ENCODE data around the gene JDP2.

The JDP2 gene

GRCh38 chr14:75409316-75410205 lies 18.3 kb upstream of the JDP2 start:
- H3K79me2 ChIP-seq (ENCODE audit: control insufficient read depth, insufficient read depth, low read length, poor library complexity): no peaks in the 10 kb centered on the region
- no peak overlapping the region for H3K18ac ChIP-seq (ENCODE audit: low read length)
- no peaks in the 10 kb centered on the region for H3K9me3 ChIP-seq (ENCODE audit: insufficient read depth, low read depth, low read length)
- no peak overlapping the region for H3K4ac ChIP-seq (ENCODE audit: low read depth, low read length)
- no peak overlapping the region for H2AFZ ChIP-seq (ENCODE audit: insufficient read depth, low read length, poor library complexity)
- H2BK120ac ChIP-seq (ENCODE audit: insufficient read depth, low read length, poor library complexity): no peak overlapping the region
- no peaks in the 10 kb centered on the region for H3K36me3 ChIP-seq (ENCODE audit: control insufficient read depth in 1 of 2, insufficient read depth in 2 of 2, low read length in 2 of 2)
- no peak overlapping the region for H2BK12ac ChIP-seq (ENCODE audit: low read length)
- no peak overlapping the region for H3K4me2 ChIP-seq (ENCODE audit: low read length)
- H3K79me1 ChIP-seq (ENCODE audit: low read length): no peaks in the 10 kb centered on the region
- no peak overlapping the region for H4K12ac ChIP-seq (ENCODE audit: low read depth, low read length)
- no peak overlapping the region for H4K91ac ChIP-seq (ENCODE audit: low read depth, low read length)
- H3K4me3 ChIP-seq (ENCODE audit: low read depth, low read length): no peak overlapping the region
- H3K4me1 ChIP-seq (ENCODE audit: control insufficient read depth in 1 of 2, insufficient read depth in 2 of 2, low read length in 2 of 2): no peaks in the 10 kb centered on the region
- H3K23ac ChIP-seq (ENCODE audit: low read length): no peak overlapping the region
- H2BK5ac ChIP-seq (ENCODE audit: low read depth, low read length, poor library complexity): no peak overlapping the region
- H3K14ac ChIP-seq (ENCODE audit: low read length): no peak overlapping the region
- no peak for DNase-seq
- no peak overlapping the region for H2AK5ac ChIP-seq (ENCODE audit: low read length)
- no peak overlapping the region for H4K8ac ChIP-seq (ENCODE audit: low read depth, low read length)
- no peak overlapping the region for H3K27ac ChIP-seq (ENCODE audit: low read depth, low read length)
- H3K27me3 ChIP-seq (ENCODE audit: insufficient read depth, low read length): no peaks in the 10 kb centered on the region
- no CpG with 5 or more reads among the region's 10 CpGs for WGBS (ENCODE audit: extremely low coverage, insufficient coverage, insufficient read length)
- no peak overlapping the region for H3K9ac ChIP-seq (ENCODE audit: low read length)

GRCh38 chr14:75411214-75411540 lies 16.6 kb upstream of the JDP2 start:
- H2AFZ ChIP-seq (ENCODE audit: insufficient read depth, low read length, poor library complexity): no peak overlapping the region
- no peaks in the 10 kb centered on the region for H3K4me1 ChIP-seq (ENCODE audit: control insufficient read depth in 1 of 2, insufficient read depth in 2 of 2, low read length in 2 of 2)
- H3K23ac ChIP-seq (ENCODE audit: low read length): no peak overlapping the region
- no peaks in the 10 kb centered on the region for H3K79me2 ChIP-seq (ENCODE audit: control insufficient read depth, insufficient read depth, low read length, poor library complexity)
- no peak overlapping the region for H3K4me2 ChIP-seq (ENCODE audit: low read length)
- no peaks in the 10 kb centered on the region for H3K9me3 ChIP-seq (ENCODE audit: insufficient read depth, low read depth, low read length)
- no peak overlapping the region for H4K8ac ChIP-seq (ENCODE audit: low read depth, low read length)
- no peak overlapping the region for H4K12ac ChIP-seq (ENCODE audit: low read depth, low read length)
- H4K91ac ChIP-seq (ENCODE audit: low read depth, low read length): no peak overlapping the region
- no peak overlapping the region for H2BK12ac ChIP-seq (ENCODE audit: low read length)
- no peak overlapping the region for H3K18ac ChIP-seq (ENCODE audit: low read length)
- H3K27me3 ChIP-seq (ENCODE audit: insufficient read depth, low read length): no peaks in the 10 kb centered on the region
- no peak for DNase-seq
- no peak overlapping the region for H3K4me3 ChIP-seq (ENCODE audit: low read depth, low read length)
- H2BK5ac ChIP-seq (ENCODE audit: low read depth, low read length, poor library complexity): no peak overlapping the region
- H3K4ac ChIP-seq (ENCODE audit: low read depth, low read length): no peak overlapping the region
- no peak overlapping the region for H3K9ac ChIP-seq (ENCODE audit: low read length)
- no peak overlapping the region for H2AK5ac ChIP-seq (ENCODE audit: low read length)
- no peak overlapping the region for H3K14ac ChIP-seq (ENCODE audit: low read length)
- H3K27ac ChIP-seq (ENCODE audit: low read depth, low read length): no peak overlapping the region
- WGBS (ENCODE audit: extremely low coverage, insufficient coverage, insufficient read length): no CpG with 5 or more reads among the region's 6 CpGs
- no peaks in the 10 kb centered on the region for H3K36me3 ChIP-seq (ENCODE audit: control insufficient read depth in 1 of 2, insufficient read depth in 2 of 2, low read length in 2 of 2)
- no peak overlapping the region for H2BK120ac ChIP-seq (ENCODE audit: insufficient read depth, low read length, poor library complexity)
- H3K79me1 ChIP-seq (ENCODE audit: low read length): no peaks in the 10 kb centered on the region

GRCh38 chr14:75413013-75413412 lies 14.8 kb upstream of the JDP2 start:
- Histone ChIP-seq H4K91ac (ENCODE audit: low read depth, low read length) (no peak overlapping the region), H3K4ac (ENCODE audit: low read depth, low read length) (no peak overlapping the region), H3K27me3 (ENCODE audit: insufficient read depth, low read length) (no peaks in the 10 kb centered on the region), H2BK12ac (ENCODE audit: low read length) (no peak overlapping the region), H3K18ac (ENCODE audit: low read length) (no peak overlapping the region), H4K8ac (ENCODE audit: low read depth, low read length) (no peak overlapping the region), H3K27ac (ENCODE audit: low read depth, low read length) (no peak overlapping the region), H3K4me2 (ENCODE audit: low read length) (no peak overlapping the region), H3K36me3 (ENCODE audit: control insufficient read depth in 1 of 2, insufficient read depth in 2 of 2, low read length in 2 of 2) (no peaks in the 10 kb centered on the region), H3K4me1 (ENCODE audit: control insufficient read depth in 1 of 2, insufficient read depth in 2 of 2, low read length in 2 of 2) (no peaks in the 10 kb centered on the region), H2AK5ac (ENCODE audit: low read length) (no peak overlapping the region), H3K4me3 (ENCODE audit: low read depth, low read length) (no peak overlapping the region), H3K79me2 (ENCODE audit: control insufficient read depth, insufficient read depth, low read length, poor library complexity) (no peaks in the 10 kb centered on the region), H3K9ac (ENCODE audit: low read length) (no peak overlapping the region), H3K14ac (ENCODE audit: low read length) (no peak overlapping the region), H2BK120ac (ENCODE audit: insufficient read depth, low read length, poor library complexity) (no peak overlapping the region), H3K9me3 (ENCODE audit: insufficient read depth, low read depth, low read length) (no peaks in the 10 kb centered on the region), H2BK5ac (ENCODE audit: low read depth, low read length, poor library complexity) (no peak overlapping the region), H2AFZ (ENCODE audit: insufficient read depth, low read length, poor library complexity) (no peak overlapping the region), H3K79me1 (ENCODE audit: low read length) (no peaks in the 10 kb centered on the region), H4K12ac (ENCODE audit: low read depth, low read length) (no peak overlapping the region), H3K23ac (ENCODE audit: low read length) (no peak overlapping the region)
- no CpG with 5 or more reads among the region's 2 CpGs for WGBS (ENCODE audit: extremely low coverage, insufficient coverage, insufficient read length)
- DNase-seq: no peak

GRCh38 chr14:75417674-75418073 lies 10.1 kb upstream of the JDP2 start:
- no peaks in the 10 kb centered on the region for H3K27me3 ChIP-seq (ENCODE audit: insufficient read depth, low read length)
- H2BK120ac ChIP-seq (ENCODE audit: insufficient read depth, low read length, poor library complexity): no peak overlapping the region
- no peak overlapping the region for H3K18ac ChIP-seq (ENCODE audit: low read length)
- H3K4ac ChIP-seq (ENCODE audit: low read depth, low read length): no peak overlapping the region
- H3K4me2 ChIP-seq (ENCODE audit: low read length): no peak overlapping the region
- no peak overlapping the region for H4K91ac ChIP-seq (ENCODE audit: low read depth, low read length)
- no peak overlapping the region for H2AK5ac ChIP-seq (ENCODE audit: low read length)
- no peaks in the 10 kb centered on the region for H3K9me3 ChIP-seq (ENCODE audit: insufficient read depth, low read depth, low read length)
- H3K4me3 ChIP-seq (ENCODE audit: low read depth, low read length): no peak overlapping the region
- H3K27ac ChIP-seq (ENCODE audit: low read depth, low read length): no peak overlapping the region
- H2AFZ ChIP-seq (ENCODE audit: insufficient read depth, low read length, poor library complexity): no peak overlapping the region
- no peak overlapping the region for H4K12ac ChIP-seq (ENCODE audit: low read depth, low read length)
- H2BK12ac ChIP-seq (ENCODE audit: low read length): no peak overlapping the region
- no peak overlapping the region for H3K23ac ChIP-seq (ENCODE audit: low read length)
- no peak overlapping the region for H3K14ac ChIP-seq (ENCODE audit: low read length)
- no peak overlapping the region for H2BK5ac ChIP-seq (ENCODE audit: low read depth, low read length, poor library complexity)
- DNase-seq: no peak
- no peak overlapping the region for H3K9ac ChIP-seq (ENCODE audit: low read length)
- H3K79me1 ChIP-seq (ENCODE audit: low read length): peaks cover 3% of the 10 kb centered on the region
- peaks cover 4 to 5% of the 10 kb centered on the region in 2 experiments for H3K4me1 ChIP-seq (ENCODE audit: control insufficient read depth in 1 of 2, insufficient read depth in 2 of 2, low read length in 2 of 2)
- no peaks in the 10 kb centered on the region for H3K79me2 ChIP-seq (ENCODE audit: control insufficient read depth, insufficient read depth, low read length, poor library complexity)
- no peaks in the 10 kb centered on the region for H3K36me3 ChIP-seq (ENCODE audit: control insufficient read depth in 1 of 2, insufficient read depth in 2 of 2, low read length in 2 of 2)
- H4K8ac ChIP-seq (ENCODE audit: low read depth, low read length): no peak overlapping the region
- no CpG with 5 or more reads among the region's 1 CpG for WGBS (ENCODE audit: extremely low coverage, insufficient coverage, insufficient read length)

Data from trophoblast cell (in vitro differentiated cells and primary cell).